OCI-LY7 (cell line): ENCODE data around the gene PIK3C2B. TPM values are rescaled to one million over a fixed set of nuclear protein-coding genes. Genes with fewer than 3 reads are reported as not detected.
A peak's percentile ranks its signal among the peaks of the same experiment; 100 is the strongest.

ENCODE experiments used
- BruUV-seq: library from RNA; stranded (reverse); fragments of 400-500 nt; replicated peaks from 2 replicates; lab custom pipeline; 2021; lab: Mats Ljungman, UMichigan
- CTCF ChIA-PET: fragments of 300-600 bp; sonication (Branson Sonifier 250); formaldehyde crosslinking; loops from one replicate; lab custom pipeline; 2022; ENCODE audit warnings: antibody characterized with exemption; ENCODE audit not compliant: unreplicated experiment; lab: Charles Lee
- POLR2A ChIA-PET: fragments of 300-600 bp; sonication (Branson Sonifier 250); formaldehyde crosslinking; loops from one replicate; lab custom pipeline; 2022; ENCODE audit warnings: antibody characterized with exemption; lab: Charles Lee
- DNase-seq: peaks from one replicate; pipeline ENCODE4 v3.0.0-alpha.2; 2015; ENCODE audit warnings: low spot score
- H2AFZ ChIP-seq: fragments of 200-600 bp; sonication (generic), shearing (Covaris generic); 2 replicates; pipeline ENCODE4 v1.6.1; 2014; ENCODE audit warnings: mild to moderate bottlenecking, antibody characterized with exemption, low read length, moderate library complexity
- H3K27ac ChIP-seq: fragments of 200-600 bp; sonication (generic); 2 replicates; pipeline ENCODE4 v1.5.1; 2014; ENCODE audit warnings: mixed run types, low read depth, mild to moderate bottlenecking, moderate library complexity, low read length, inconsistent platforms; ENCODE audit not compliant: poor library complexity, severe bottlenecking
- H3K36me3 ChIP-seq: fragments of 200-600 bp; sonication (generic); 2 replicates; pipeline ENCODE4 v1.6.1; 2014; ENCODE audit warnings: mild to moderate bottlenecking, antibody characterized with exemption, low read length, moderate library complexity, mixed read lengths; ENCODE audit not compliant: insufficient read depth
- H3K4me1 ChIP-seq: fragments of 200-600 bp; sonication (generic); 2 replicates; pipeline ENCODE4 v1.5.1; 2014; ENCODE audit warnings: mild to moderate bottlenecking, low read length; ENCODE audit not compliant: insufficient read depth, poor library complexity, severe bottlenecking
- H3K4me2 ChIP-seq: fragments of 200-600 bp; sonication (generic); 2 replicates; pipeline ENCODE4 v1.6.1; 2014; ENCODE audit warnings: mild to moderate bottlenecking, low read length
- H3K4me3 ChIP-seq: fragments of 200-600 bp; sonication (generic); 2 replicates; pipeline ENCODE4 v1.5.1; 2014; ENCODE audit warnings: mild to moderate bottlenecking, low read depth, low read length; ENCODE audit not compliant: poor library complexity, severe bottlenecking
- H3K79me2 ChIP-seq: fragments of 200-600 bp; sonication (generic); 2 replicates; pipeline ENCODE4 v1.6.1; 2016; ENCODE audit warnings: low read depth, mild to moderate bottlenecking, low read length, moderate library complexity, mixed read lengths; ENCODE audit not compliant: insufficient read depth
- H3K9me2 ChIP-seq: fragments of 200-600 bp; sonication (generic); 2 replicates; pipeline ENCODE4 v1.6.1; 2016; ENCODE audit warnings: mild to moderate bottlenecking, low read length, mixed read lengths; ENCODE audit not compliant: insufficient read depth
- H3K9me3 ChIP-seq: fragments of 200-600 bp; sonication (generic); 2 replicates; pipeline ENCODE4 v1.6.1; 2014; ENCODE audit warnings: mild to moderate bottlenecking, mixed run types, low read length, mixed read lengths
- H4K20me1 ChIP-seq: fragments of 200-600 bp; sonication (generic); 2 replicates; pipeline ENCODE4 v1.6.1; 2014; ENCODE audit warnings: mild to moderate bottlenecking, antibody characterized with exemption, low read length, moderate library complexity, mixed read lengths; ENCODE audit not compliant: insufficient read depth
- EZH2phosphoT487 ChIP-seq: fragments of 200-600 bp; sonication (generic); IDR thresholded peaks from 2 replicates; pipeline ENCODE4 v1.6.1; 2018; ENCODE audit warnings: low read depth, borderline replicate concordance, mild to moderate bottlenecking, mixed run types, antibody characterized with exemption, low read length, moderate library complexity, mixed read lengths
- intact Hi-C: fragments of 100-400 bp; cut with micrococcal nuclease; formaldehyde crosslinking; loops from one replicate; pipeline ENCODE4 v1.10.0; 2022; ENCODE audit not compliant: unreplicated experiment
- total RNA-seq, 2 experiments: library from RNA; depleted of rRNA in 1 of 2; stranded (reverse); fragments of >200 nt in 1 of 2; shearing (Covaris generic) in 1 of 2; gene quantifications; 2 replicates each; pipeline ENCODE4 v1.2.3, GENCODE V29; 2014 to 2022
- TF ChIP-seq, protein P1 (sequence below): fragments of 200-600 bp; sonication (generic); conservative IDR thresholded peaks from 2 replicates; pipeline ENCODE4 v1.5.1; 2014; ENCODE audit warnings: mild to moderate bottlenecking, antibody characterized with exemption, low read length, moderate library complexity, mixed read lengths

Gene PIK3C2B
- total RNA-seq, 2 experiments from 2014 or later, result 12.5 to 43.9 TPM

DNA sequence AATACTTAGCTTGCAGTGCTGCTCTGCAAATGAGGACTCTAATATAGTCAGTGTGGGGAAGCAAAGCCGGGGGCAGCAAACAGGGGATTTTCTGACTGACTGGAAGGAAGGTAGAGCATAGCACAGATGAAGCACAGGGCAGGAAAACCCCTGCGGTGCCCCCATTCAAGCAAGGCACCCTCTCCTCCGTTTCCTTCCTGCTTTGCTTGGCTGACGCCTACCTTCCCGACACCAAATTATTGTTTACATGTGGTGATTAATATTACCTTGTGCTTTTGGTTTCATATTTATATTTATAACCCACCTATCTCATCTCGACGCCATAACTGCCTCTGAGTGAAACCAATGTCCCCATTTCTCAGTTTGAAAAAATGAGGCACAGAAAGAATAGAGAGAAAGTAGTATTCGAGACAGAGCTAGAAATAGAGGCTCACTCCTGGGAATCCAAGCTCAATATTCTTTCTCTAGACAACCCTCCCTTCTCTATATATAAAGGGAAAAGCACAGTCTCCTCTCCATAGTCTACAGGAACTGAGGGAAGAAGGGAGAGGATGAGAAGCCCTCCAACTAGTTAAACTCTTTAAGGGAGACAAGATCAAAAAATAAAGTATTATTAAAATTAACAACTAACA is 41.3 kb downstream of the PIK3C2B start:
- peaks cover 24% of the 10 kb centered on the region for H3K4me1 ChIP-seq
- peak overlapping the region; percentile 65 for H3K4me2 ChIP-seq
- peak overlapping the region; percentile 77 for H2AFZ ChIP-seq
- BruUV-seq, result no TSS peak
- intact Hi-C loops, result no loop called here
- H4K20me1 ChIP-seq, result no peaks in the 10 kb centered on the region
- no peaks in the 10 kb centered on the region for H3K79me2 ChIP-seq
- TF ChIP-seq, protein P1, sequence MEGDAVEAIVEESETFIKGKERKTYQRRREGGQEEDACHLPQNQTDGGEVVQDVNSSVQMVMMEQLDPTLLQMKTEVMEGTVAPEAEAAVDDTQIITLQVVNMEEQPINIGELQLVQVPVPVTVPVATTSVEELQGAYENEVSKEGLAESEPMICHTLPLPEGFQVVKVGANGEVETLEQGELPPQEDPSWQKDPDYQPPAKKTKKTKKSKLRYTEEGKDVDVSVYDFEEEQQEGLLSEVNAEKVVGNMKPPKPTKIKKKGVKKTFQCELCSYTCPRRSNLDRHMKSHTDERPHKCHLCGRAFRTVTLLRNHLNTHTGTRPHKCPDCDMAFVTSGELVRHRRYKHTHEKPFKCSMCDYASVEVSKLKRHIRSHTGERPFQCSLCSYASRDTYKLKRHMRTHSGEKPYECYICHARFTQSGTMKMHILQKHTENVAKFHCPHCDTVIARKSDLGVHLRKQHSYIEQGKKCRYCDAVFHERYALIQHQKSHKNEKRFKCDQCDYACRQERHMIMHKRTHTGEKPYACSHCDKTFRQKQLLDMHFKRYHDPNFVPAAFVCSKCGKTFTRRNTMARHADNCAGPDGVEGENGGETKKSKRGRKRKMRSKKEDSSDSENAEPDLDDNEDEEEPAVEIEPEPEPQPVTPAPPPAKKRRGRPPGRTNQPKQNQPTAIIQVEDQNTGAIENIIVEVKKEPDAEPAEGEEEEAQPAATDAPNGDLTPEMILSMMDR, result no peak
- no peak for TF ChIP-seq EZH2phosphoT487
- H3K4me3 ChIP-seq, result peak overlapping the region; percentile 7
- H3K36me3 ChIP-seq, result no peaks in the 10 kb centered on the region
- CTCF ChIA-PET, result no interaction called here
- no peaks in the 10 kb centered on the region for H3K9me3 ChIP-seq
- DNase-seq, result peak; percentile 53
- POLR2A ChIA-PET, result interaction anchor here (0.6 to 1.5 kb wide), 5 partner anchors 8 to 96 kb away, joined by 3 to 5 read pairs (median 4); no protein-coding TSS in a partner anchor
- H3K27ac ChIP-seq, result peak overlapping the region; percentile 34
- H3K9me2 ChIP-seq, result no peaks in the 10 kb centered on the region

DNA sequence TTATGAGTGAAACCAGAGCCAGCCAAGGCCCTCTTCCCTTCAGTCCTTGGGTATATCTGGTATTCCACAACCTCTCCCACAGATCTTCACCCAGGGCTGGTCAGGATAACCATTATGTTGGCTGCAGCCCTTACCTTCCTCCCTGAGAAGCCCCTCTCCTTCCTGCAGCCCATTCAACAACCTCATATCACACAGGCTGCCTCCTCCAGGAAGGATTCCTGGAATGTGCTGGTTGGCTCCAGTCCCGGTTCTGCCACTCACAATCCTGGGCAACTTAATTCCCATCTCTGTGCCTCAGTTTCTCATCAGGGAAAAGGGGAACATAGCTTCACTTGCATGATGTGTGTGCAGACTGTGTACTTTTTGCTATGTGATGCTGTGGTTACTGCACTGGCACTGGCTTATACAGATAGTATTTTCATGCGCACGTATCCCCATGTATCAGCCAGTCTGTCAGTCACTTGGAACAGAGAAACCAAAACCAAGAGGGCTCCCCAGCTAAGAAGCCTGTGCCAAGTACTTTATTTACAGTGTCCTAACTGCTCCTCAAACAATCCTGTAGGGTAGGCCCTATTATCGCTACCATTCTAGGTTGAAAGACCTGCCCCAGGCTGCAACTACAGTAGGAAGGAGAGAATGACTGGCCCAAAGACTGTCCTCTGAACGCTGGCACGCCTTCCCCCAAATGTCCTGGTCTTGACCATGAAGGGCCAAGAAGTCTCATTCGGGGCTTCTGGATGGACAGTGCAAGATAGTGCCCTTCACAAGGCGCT is 43.1 kb downstream of the PIK3C2B start:
- H3K9me3 ChIP-seq, result no peaks in the 10 kb centered on the region
- no peak overlapping the region for H3K4me3 ChIP-seq
- POLR2A ChIA-PET, result interaction anchor here (0.7 kb wide), 1 partner anchor 45 kb away, joined by 7 read pairs; no protein-coding TSS in a partner anchor
- no peaks in the 10 kb centered on the region for H3K79me2 ChIP-seq
- no TSS peak for BruUV-seq
- no peaks in the 10 kb centered on the region for H4K20me1 ChIP-seq
- H3K4me2 ChIP-seq, result no peak overlapping the region
- no peak overlapping the region for H3K27ac ChIP-seq
- peaks cover 28% of the 10 kb centered on the region for H3K4me1 ChIP-seq
- CTCF ChIA-PET, result interaction anchor here (0.7 kb wide), 1 partner anchor 50 kb away, joined by 4 read pairs; no protein-coding TSS in a partner anchor
- H3K36me3 ChIP-seq, result no peaks in the 10 kb centered on the region
- no peak for TF ChIP-seq EZH2phosphoT487
- TF ChIP-seq, protein P1, result no peak
- no peaks in the 10 kb centered on the region for H3K9me2 ChIP-seq
- DNase-seq, result no peak
- H2AFZ ChIP-seq, result no peak overlapping the region
- intact Hi-C loops, result no loop called here
